ENCODE measurements around the gene SERPINA5.
"Not testable (repeated sequence)": the region's sequence is repeated elsewhere in the genome, so short reads cannot be mapped to it uniquely, and the experiment has no call there.

The SERPINA5 gene

DNA sequence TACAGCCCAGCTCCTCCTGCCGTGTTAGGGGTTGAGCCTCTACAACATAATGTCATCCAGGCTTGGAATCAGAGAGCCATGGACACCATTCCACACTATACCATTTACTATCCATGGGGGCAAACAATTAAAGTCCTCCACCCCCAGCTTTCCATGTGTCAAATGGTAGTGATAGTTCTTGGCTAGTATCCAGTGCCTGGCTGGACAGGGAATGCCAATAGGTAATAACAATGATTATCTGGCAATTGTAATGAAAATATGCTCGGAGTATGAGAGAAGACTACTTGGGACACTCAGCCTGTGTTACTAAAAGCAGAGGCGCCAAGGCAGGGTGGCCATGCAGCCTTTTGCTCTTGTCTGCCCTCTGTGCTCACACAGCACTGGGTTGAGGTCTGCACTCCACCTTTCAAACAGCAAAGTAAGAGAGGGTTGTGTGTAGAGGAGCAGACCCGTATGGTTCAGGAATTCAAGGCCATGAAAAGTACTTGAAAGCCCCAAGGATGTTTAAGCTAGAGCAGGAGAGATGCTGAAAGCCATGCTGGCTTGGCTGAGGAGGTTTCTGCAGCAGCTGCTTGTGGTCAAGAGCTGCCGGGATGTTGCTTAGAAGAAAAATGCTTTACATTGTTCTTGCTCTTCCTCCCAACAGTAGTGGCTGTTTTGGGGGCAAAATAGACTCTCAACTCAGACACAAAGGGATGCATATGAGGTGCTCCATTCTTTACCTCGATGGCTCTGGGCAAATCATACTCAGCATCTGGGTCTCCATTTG is 41.6 kb downstream of the SERPINA5 start:
- no peak for DNase-seq (ENCODE audit: low read depth)

DNA sequence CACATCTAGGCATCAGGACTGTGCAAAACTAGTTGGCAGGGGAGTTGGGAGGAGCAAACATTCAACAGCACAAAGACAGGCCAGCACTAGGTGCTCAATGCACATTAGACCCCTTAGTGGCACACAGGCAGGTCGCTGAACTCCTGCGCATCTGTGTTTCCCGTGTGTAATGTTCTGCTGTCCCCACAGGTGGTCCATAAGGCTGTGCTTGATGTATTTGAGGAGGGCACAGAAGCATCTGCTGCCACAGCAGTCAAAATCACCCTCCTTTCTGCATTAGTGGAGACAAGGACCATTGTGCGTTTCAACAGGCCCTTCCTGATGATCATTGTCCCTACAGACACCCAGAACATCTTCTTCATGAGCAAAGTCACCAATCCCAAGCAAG is 42.2 kb downstream of the SERPINA5 start:
- DNase-seq (ENCODE audit: low read depth), result no peak

DNA sequence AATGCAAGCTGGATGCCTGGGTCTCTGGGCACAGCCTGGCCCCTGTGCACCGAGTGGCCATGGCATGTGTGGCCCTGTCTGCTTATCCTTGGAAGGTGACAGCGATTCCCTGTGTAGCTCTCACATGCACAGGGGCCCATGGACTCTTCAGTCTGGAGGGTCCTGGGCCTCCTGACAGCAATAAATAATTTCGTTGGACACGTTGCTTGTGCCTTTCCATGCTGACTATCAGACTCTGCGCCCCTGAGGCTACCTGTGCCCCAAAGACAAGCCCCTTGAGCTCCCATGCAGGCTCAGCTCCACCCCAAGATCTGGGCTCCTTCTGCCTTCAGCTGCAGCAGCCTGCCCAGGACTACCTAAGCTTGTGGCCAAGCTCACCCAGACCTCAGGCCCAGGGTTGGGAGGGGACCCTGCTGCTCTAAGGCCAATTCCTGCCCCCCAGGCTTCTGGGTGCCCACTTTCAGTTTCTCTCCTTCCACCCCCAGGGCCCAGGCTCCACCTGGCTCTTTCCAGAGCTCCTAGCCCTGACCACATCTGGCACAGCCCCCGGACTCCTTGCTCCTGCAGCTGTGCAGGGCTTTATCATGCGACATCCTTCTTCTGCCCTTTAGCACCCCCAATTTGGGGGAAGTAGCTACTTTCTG is 42.8 kb downstream of the SERPINA5 start:
- no peak for DNase-seq (ENCODE audit: low read depth)

DNA sequence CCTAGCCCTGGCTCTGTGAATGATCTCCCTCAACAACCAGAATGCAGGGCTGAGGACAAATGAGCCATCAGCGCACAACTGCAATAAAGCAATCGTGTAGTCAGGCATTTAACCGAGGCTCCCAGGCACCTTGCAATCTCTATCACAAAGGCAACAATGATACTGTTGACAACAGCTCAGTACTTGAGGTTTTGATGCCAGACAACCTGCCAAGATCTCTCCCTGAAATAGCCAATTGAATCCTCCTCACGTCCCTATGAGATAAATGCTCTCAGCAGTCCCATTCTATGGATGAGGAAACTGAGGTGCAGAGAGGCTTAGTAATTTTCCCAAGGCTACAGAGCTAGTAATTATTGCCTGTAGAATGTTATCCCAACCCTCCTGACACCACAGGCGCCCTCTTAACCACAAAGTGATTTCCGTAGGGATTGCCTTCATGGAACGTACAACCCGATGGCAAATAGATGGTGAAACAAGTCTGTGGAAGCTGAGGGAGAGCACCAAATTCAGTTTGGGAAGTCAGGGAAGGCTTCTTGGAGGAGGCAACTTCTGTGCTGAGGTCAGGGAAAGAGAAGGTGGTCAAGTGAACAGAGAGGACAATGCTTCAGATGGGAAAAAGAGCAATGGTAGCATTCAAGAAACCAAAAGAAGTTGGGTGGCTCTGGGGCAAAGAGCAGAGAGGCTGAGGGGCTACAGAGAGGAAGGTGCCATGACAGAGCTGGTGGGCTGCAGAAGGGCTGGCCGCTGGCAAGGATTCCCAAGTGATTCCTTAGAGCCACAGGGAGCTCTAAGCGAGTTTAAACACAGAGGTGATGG is 43.5 kb downstream of the SERPINA5 start:
- DNase-seq (ENCODE audit: low read depth), result no peak

DNA sequence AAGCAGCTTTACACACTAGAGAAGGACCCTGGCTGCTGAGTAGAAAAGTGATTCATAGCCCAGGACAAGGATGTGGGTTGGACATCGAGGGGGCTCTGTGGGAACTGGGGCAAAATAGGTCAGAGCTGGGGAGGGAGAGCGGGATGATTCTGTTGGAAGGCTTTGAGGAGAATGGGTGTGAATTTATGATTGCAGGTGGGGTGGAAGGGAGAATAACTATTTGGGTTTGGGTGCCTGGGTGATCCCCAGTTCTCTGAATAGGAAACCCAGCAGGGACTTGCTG is 44.1 kb downstream of the SERPINA5 start:
- no peak for DNase-seq (ENCODE audit: low read depth)

DNA sequence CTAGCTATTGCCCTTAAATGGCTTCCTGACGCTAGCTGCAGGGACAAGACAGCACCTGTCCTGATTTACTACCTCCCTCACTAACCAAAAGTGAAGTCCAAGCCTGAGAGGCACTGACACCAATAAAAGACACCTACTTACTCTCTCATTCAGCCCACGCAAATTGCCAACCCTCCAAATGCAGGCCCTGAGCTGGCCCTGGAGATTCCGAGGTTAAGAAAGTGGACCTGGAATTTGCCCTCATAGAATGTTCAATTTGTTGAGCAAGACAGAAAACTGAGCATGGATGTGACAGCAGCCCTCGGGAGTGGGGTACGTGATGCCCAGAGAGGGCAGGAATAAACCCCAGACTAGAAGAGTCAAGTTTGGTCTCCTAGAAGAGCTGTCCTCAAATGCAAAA is 47.4 kb downstream of the SERPINA5 start:
- DNase-seq (ENCODE audit: low read depth), result no peak

DNA sequence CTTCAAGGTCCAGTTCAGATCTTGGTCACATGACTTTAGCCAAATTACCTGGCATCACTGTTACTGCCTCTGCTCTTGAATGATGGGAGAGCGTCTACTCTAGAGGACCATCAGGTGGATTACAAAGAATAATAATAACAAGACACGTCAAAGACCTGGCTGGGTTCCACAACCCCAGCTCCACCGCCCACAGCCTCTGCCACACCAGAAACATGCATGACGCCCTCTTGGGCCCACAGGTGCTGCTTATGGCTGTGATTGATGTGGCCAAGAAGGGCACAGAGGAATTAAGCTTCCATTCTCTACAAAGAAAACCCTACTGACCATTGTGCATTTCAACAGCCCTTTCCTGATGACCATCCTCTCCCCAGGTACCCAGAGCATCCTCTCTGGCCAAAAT is 49.2 kb downstream of the SERPINA5 start:
- no peak for DNase-seq (ENCODE audit: low read depth)

DNA sequence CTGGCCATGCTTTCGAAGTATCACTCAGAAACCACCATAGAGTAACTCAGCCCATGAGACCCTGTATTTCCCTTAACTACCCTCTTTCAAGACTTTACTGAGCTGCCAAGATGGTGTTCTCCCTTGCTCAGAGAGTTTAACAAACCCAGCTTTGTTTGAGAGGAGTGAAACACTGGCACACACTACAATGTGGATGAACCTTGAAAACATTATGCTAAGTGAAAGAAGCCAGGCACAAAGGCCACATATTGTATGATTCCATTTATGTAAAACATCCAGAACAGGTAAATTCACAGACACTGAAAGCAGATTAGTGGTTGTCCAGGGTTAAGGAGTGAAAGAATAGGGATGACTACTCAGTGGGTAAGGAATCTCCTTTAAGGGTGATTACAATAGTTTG is 49.8 kb downstream of the SERPINA5 start:
- DNase-seq (ENCODE audit: low read depth), result no peak

DNA sequence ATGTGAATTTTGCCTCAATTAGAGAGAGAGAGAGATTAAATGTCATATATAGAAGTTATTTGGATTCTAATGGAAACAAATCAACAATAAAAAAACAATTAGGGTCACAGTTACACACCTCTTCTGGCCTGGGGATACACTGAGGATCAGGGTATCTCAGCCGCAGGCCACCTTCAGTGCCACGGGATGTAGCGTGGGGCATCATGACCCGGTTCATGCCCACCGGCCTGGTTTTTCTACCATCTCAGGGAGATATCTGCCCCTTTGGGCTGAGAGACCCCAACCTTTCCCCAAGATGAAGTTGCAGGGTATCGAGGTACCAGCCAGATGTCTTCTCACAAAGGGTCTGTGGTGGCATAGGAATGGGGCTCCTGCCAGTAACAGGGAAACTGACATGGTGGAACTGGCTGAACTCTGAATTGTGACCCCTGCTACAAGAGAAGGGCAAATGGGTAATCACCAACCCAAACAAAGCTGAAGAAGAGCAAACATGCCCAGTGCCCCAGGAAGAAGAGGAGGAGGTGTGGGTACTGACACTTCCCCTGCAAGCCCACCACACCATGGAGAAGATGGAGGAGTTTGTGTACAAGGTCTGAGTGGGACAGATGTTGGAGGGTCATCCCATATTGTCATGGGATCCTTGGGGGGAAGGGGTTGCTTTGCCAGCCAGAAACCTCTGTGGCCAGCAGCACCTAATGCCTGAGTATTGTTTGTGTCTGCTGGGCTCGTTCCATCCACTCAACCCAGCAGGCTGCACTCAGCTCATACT is 50.5 kb downstream of the SERPINA5 start:
- DNase-seq (ENCODE audit: low read depth), result no peak

DNA sequence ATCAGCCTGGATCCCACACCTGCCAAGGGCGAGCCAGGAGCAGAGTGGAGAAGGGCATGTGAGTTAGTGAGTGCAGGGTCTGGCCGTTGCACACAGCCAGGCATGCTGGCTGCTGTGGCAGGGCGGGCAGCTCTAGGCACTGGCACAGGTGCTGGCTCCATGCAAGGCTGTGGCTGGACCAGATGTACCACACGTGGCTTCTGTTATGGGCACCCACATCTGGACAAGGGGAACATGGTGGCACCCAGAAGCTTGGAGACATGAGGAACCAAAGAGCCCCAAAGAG is 51.0 kb downstream of the SERPINA5 start:
- DNase-seq (ENCODE audit: low read depth), result no peak

DNA sequence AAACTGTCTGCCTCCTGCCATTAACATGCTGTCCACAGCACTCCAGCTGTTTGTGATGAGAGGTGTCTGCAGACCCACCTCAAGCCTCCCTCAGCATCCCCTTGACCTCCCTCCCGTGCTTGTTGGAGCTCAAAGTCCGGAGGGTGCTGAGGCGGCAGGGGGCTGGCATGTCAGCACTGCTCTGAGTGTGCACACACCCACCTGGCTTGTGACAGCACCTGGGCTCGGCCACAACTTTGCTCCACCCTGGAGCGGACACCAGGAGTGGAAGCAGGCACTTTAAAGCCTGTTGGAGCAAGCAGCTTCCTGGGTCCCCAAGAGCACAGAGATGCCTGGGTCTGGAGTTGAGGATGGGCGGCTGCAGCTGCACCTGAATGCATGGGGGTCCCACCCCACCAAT is 51.9 kb downstream of the SERPINA5 start:
- DNase-seq (ENCODE audit: low read depth), result no peak

DNA sequence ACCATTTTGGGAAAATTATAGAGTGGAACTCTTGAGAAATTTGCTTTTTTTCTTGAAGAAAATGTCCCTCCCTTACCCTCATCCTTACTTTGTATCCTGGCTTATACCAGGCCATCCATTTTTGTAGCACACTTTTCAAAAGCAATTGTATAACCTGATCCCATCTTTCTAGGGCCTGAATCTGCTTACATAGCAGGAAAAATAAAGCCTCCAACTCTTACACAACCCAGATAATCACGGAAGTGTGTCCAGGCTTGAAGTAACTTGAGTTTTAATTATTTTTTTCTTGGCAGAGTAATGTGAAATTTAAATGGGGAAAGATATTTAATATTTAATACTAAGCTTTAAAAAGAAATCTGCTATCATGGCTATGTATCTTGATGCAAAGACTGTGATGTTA is 53.9 kb downstream of the SERPINA5 start:
- no peak for DNase-seq (ENCODE audit: low read depth)

DNA sequence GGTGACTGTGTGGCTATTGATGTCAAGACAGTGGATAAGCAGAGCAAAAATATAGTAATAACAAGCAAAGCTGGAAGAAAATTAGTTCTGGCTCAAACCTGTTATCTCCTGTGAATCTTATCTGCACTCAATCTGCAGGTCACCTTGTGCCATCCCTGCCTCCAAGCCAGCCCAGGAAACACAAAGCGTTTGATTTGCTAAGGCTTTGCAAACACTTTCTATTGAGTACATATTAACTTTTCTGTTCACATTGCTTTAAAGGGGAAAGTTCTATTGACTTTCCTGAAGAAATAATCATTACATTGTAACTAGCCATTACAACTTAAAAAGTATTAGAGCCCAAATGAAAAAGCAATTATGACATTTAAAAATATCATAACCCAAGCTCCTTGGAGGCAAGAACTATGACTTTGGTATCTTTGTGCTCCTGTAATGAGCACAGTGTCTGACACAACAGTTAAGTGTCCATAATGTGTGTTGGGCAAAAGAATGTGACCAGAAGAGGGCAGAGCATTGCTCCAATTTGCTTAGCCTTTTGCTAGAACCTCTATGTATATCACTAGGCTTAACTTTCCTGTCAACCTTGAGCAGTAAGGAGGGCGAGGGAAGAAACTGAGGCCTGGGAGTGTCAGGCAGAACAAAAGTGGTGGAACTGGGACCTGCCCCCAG is 55.7 kb downstream of the SERPINA5 start:
- DNase-seq (ENCODE audit: low read depth), result no peak

DNA sequence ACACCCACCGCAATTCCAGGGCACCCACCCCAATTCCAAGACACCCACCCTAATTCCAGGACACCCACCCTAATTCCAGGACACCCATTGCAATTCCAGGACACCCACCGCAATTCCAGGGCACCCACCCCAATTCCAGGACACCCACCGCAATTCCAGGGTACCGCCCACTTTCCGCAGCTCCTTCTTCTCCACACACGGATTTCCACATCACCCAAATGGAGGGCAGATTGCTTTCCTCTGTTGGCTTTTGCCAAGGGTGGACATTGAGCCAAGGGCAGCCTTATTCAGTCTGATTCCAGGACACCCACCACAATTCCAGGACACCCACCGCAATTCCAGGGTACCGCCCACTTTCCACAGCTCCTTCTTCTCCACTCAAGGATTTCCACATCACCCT is 56.6 kb downstream of the SERPINA5 start:
- not testable (repeated sequence) for DNase-seq (ENCODE audit: low read depth)

DNA sequence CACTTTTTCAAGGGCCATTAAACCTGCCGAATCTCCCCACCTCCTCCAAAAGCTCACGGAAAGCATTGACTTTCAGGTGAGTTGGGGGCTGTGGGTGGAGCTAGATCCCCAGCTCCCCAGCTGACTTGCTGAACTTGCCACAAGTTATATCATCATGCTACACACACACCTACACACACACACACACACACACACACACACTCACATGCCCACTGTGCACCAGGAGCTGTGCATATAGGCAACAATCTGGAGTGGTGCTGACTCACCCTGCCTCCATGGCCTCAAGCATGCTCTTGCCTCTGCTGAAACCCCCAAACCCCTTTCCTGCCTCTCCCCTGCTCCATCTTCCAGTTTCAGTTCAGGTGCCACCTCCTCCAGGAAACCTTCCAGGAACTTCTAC is 57.1 kb downstream of the SERPINA5 start:
- no peak for DNase-seq (ENCODE audit: low read depth)

DNA sequence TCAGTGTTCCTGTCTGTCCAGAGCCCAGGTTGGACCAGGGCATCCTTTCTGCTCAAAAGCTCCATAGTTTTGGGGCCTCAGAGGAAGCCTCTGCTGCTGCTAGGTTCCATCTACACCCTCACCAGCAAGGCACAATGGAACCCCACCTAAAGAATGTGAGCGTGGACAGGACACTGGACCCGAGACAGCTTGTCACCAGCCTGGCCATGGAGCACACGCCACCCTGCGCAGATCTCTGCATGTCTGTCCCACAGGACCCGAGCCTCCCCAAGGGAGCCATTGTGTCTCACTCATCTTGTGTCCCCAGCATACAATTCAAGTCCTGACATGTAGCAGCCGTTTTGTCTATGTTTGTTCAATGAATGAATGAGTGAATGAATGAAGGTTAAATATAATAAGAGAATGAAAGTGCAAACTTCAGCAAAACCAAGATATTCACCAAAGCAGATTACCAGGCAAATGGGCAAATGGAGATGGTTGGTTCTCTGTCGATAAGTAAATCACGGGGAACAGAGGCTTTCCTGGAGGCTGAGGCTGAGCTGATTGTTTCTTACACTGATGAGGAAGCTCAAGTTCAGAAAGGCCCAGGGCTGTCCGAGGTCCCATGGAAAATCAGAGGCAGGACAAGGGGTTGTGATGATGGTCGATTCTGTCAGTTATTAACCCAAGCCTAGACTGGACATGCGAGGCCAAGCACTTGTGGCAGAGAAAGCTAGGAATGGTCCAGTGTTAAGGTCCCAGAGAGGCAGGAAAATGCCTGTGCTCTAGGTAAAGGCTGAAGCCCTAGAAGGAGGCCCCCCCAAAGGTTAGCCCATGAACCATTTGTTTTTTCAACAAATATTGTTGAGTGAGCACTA is 58.0 kb downstream of the SERPINA5 start:
- DNase-seq (ENCODE audit: low read depth), result no peak

DNA sequence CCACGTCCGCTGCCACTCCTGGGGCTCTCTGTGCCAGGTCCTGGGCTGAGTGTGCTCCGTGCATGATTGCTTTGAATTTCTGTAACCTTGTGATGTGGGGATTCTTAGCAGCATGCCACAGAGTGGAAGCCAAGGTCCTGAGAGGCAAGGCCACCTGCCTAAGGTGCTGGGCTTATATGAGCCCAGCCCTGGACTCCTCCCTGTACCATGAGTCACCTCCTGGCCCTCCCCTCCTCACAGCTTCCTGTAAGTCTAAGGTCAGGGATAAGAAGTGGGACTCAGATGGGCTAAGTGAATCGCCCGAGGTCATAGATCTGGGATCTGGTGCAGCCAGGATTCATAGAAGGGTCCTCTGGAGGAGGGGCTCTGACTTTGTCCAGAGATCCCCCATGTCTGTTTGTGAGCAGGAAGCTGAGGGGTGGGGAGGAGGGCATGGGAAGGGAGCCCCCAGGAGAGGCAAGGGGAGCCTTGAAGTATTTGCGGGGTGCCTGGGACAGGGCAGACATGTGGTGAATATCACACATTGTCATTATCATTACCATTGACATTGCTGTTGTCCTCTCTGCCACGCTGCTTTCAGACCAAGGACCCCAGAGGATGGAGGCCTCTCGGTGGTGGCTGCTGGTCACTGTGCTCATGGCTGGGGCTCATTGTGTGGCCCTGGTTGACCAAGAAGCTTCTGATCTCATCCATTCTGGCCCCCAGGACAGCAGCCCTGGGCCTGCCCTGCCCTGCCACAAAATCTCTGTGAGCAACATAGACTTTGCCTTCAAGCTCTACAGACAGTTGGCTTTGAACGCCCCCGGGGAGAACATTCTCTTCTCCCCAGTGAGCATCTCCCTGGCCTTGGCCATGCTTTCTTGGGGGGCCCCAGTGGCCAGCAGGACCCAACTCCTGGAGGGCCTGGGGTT is 59.8 kb downstream of the SERPINA5 start:
- no peak for DNase-seq (ENCODE audit: low read depth)

DNA sequence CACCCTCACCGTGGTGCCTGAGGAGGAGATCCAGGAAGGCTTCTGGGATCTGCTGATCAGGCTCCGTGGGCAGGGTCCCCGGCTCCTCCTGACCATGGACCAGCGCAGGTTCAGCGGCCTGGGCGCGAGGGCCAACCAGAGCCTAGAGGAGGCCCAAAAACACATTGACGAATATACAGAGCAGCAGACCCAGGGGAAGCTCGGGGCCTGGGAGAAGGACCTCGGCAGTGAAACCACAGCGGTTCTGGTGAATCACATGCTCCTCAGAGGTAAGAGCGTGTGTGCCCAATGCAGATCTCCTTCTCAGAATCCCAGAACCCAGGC is 60.4 kb downstream of the SERPINA5 start:
- DNase-seq (ENCODE audit: low read depth), result no peak

Measured in stimulated activated CD8-positive, alpha-beta memory T cell treated with anti-CD3 and anti-CD28 coated beads, Interleukin-15, amount 100 ng/mL, for 24 hours (primary cell).